ENCODE results near the gene SEMA4C. TPM values are rescaled to one million over a fixed set of nuclear protein-coding genes. Genes with fewer than 3 reads are reported as not detected.
A peak's percentile ranks its signal among the peaks of the same experiment; 100 is the strongest.

SEMA4C gene
- polyA plus RNA-seq, 3 donors: 0.08 to 5.7 (median 0.21) TPM

- Histone ChIP-seq H3K9me3 (replicated peaks in 1 of 2; ENCODE audit: control insufficient read depth in 1 of 2, insufficient read depth in 1 of 2, low read length in 2 of 2) (no peaks in the 10 kb centered on the region), H3K36me3 (replicated peaks in 1 of 2; ENCODE audit: control insufficient read depth in 1 of 2, insufficient read depth in 2 of 2, low read length in 2 of 2) (peaks cover 5 to 13% of the 10 kb centered on the region in 2 donors), H3K9ac (ENCODE audit: insufficient read depth, low read length, poor library complexity, severe bottlenecking) (peak within 1 kb of the TSS; percentile 73), H3K4me2 (replicated peaks; ENCODE audit: extremely low read depth, low read length, poor library complexity, severe bottlenecking) (peak within 1 kb of the TSS; percentile 97), H3K4me1 (ENCODE audit: control insufficient read depth in 1 of 2, insufficient read depth in 2 of 2, low read length in 2 of 2) (peaks cover 34 to 38% of the 10 kb centered on the region in 2 donors), H3K27ac (ENCODE audit: low read depth in 1 of 2, low read length in 2 of 2) (peak within 1 kb of the TSS in 1 of 2 donors; percentile 57), H3K4me3 (replicated peaks in 1 of 3; ENCODE audit: low read depth in 2 of 3, low read length in 3 of 3) (peak within 1 kb of the TSS; percentile 59 to 76 (median 73)), H3K27me3 (ENCODE audit: control insufficient read depth in 2 of 2, insufficient read depth in 2 of 2, low read length in 2 of 2) (peaks cover 0 to 30% of the 10 kb centered on the region in 2 donors), H4K20me1 (ENCODE audit: insufficient read depth, low read length) (no peaks in the 10 kb centered on the region), H2AFZ (ENCODE audit: insufficient read depth, low read depth, low read length, poor library complexity, severe bottlenecking) (peak within 1 kb of the TSS; percentile 95), H3K79me2 (ENCODE audit: insufficient read depth, low read length) (peaks cover 17% of the 10 kb centered on the region)
- H3K4me3 Mint-ChIP-seq: peak within 1 kb of the TSS; percentile 80 to 89
- H3K27me3 Mint-ChIP-seq (ENCODE audit: low read depth in 3 of 3): peaks cover 21 to 38% (median 36%) of the 10 kb centered on the region in 3 donors
- peaks cover 21 to 24% of the 10 kb centered on the region in 2 donors for H3K36me3 Mint-ChIP-seq
- peaks cover 0 to 3% (median 0%) of the 10 kb centered on the region in 7 donors for H3K9me3 Mint-ChIP-seq
- WGBS (ENCODE audit: insufficient coverage): 0% methylated on average over 81 of the region's 81 CpGs
- intact Hi-C loops (cut with micrococcal nuclease): loop anchor here (1.0 to 5.0 kb wide), 2 partner anchors 41 to 102 kb away; partner anchors contain the start of gene CNNM3 (in 2 of the 2)
- peak within 1 kb of the TSS in 6 of 7 donors; percentile 13 to 79 (median 60) for H3K27ac Mint-ChIP-seq
- peak; percentile 81 for TF ChIP-seq CTCF (IDR thresholded peaks at IDR 0.05)
- DNase-seq: peak; percentile 97 to 98 (median 98)
- peaks cover 42% of the 10 kb centered on the region for H3K4me1 Mint-ChIP-seq
Measured at GRCh38 chr2:96857667-96858372, 12.1 kb downstream of the SEMA4C start, which contains the start of gene ANKRD39. TSS of gene ANKRD39 (minus strand) at chr2:96858016. CDS start at chr2:96857987, 29 bp downstream.

- intact Hi-C loops (cut with micrococcal nuclease): loop anchor here (5.0 kb wide), 1 partner anchor 40 kb away; the partner anchor contains the start of gene CNNM3 (in 2 of the 2)
- peak overlapping the region; percentile 95 for H2AFZ ChIP-seq (ENCODE audit: insufficient read depth, low read depth, low read length, poor library complexity, severe bottlenecking)
- WGBS (ENCODE audit: insufficient coverage): 12% methylated on average over 27 of the region's 27 CpGs
Measured at GRCh38 chr2:96856776-96857666, 12.9 kb downstream of the SEMA4C start.

More at GRCh38 chr2:96856776-96857666, 12.9 kb downstream of the SEMA4C start:
- peak overlapping the region in 1 of 2 donors; percentile 57 for H3K27ac ChIP-seq (ENCODE audit: low read depth in 1 of 2, low read length in 2 of 2)
- H3K36me3 ChIP-seq (replicated peaks in 1 of 2; ENCODE audit: control insufficient read depth in 1 of 2, insufficient read depth in 2 of 2, low read length in 2 of 2): peaks cover 6 to 21% of the 10 kb centered on the region in 2 donors
- peaks cover 27 to 30% of the 10 kb centered on the region in 2 donors for H3K36me3 Mint-ChIP-seq
- peaks cover 34% of the 10 kb centered on the region for H3K4me1 Mint-ChIP-seq
- peak overlapping the region; percentile 73 for H3K9ac ChIP-seq (ENCODE audit: insufficient read depth, low read length, poor library complexity, severe bottlenecking)
- H3K4me2 ChIP-seq (replicated peaks; ENCODE audit: extremely low read depth, low read length, poor library complexity, severe bottlenecking): peak overlapping the region; percentile 97
- H3K4me3 Mint-ChIP-seq: peak overlapping the region; percentile 80 to 89
- peak overlapping the region in 3 of 7 donors; percentile 33 to 79 (median 56) for H3K27ac Mint-ChIP-seq
- no peaks in the 10 kb centered on the region for H4K20me1 ChIP-seq (ENCODE audit: insufficient read depth, low read length)
- peaks cover 0 to 30% of the 10 kb centered on the region in 2 donors for H3K27me3 ChIP-seq (ENCODE audit: control insufficient read depth in 2 of 2, insufficient read depth in 2 of 2, low read length in 2 of 2)
- peaks cover 17% of the 10 kb centered on the region for H3K79me2 ChIP-seq (ENCODE audit: insufficient read depth, low read length)
- peaks cover 0 to 3% (median 0%) of the 10 kb centered on the region in 7 donors for H3K9me3 Mint-ChIP-seq
- DNase-seq: no peak
- H3K9me3 ChIP-seq (replicated peaks in 1 of 2; ENCODE audit: control insufficient read depth in 1 of 2, insufficient read depth in 1 of 2, low read length in 2 of 2): no peaks in the 10 kb centered on the region
- peaks cover 26 to 30% of the 10 kb centered on the region in 2 donors for H3K4me1 ChIP-seq (ENCODE audit: control insufficient read depth in 1 of 2, insufficient read depth in 2 of 2, low read length in 2 of 2)
- peak overlapping the region; percentile 59 to 76 (median 73) for H3K4me3 ChIP-seq (replicated peaks in 1 of 3; ENCODE audit: low read depth in 2 of 3, low read length in 3 of 3)
- H3K27me3 Mint-ChIP-seq (ENCODE audit: low read depth in 3 of 3): peaks cover 20 to 33% (median 31%) of the 10 kb centered on the region in 3 donors
- no peak for TF ChIP-seq CTCF (IDR thresholded peaks at IDR 0.05)

Data from CD14-positive monocyte (primary cell).